IMR-90 (cell line): Measurements from ENCODE around the gene ASTN2. TPM values are rescaled to one million over a fixed set of nuclear protein-coding genes. Genes with fewer than 3 reads are reported as not detected.

ENCODE experiments used
- ATAC-seq: fragments of 200-7000 bp; cut with Tn5 transposase; 2 replicates; pipeline ENCODE4 v1.9.1; 2020; ENCODE audit warnings: low read depth, mild to moderate bottlenecking, moderate library complexity
- BruUV-seq: library from RNA; stranded (reverse); fragments of 400-500 nt; replicated peaks from 2 replicates; lab custom pipeline; 2021; lab: Mats Ljungman, UMichigan
- CTCF ChIA-PET: fragments of 300-600 bp; formaldehyde crosslinking; extraction: SDS; loops from one replicate; lab custom pipeline; 2021; ENCODE audit warnings: antibody characterized with exemption; lab: Yijun Ruan, JAX
- POLR2A ChIA-PET: fragments of 300-600 bp; sonication (Branson Sonifier 250); formaldehyde crosslinking; loops from one replicate; lab custom pipeline; 2022; ENCODE audit warnings: antibody characterized with exemption; ENCODE audit not compliant: unreplicated experiment; lab: Charles Lee
- DNase-seq: peaks from one replicate; pipeline ENCODE4 v3.0.0; 2013
- H2AFZ ChIP-seq: replicated peaks from 2 replicates; pipeline ENCODE3; 2013; ENCODE audit warnings: low read length, mild to moderate bottlenecking; ENCODE audit not compliant: poor library complexity
- H2AK5ac ChIP-seq: 2 replicates; pipeline ENCODE4 v1.6.1; 2013; ENCODE audit warnings: low read depth, low read length, inconsistent platforms
- H2AK9ac ChIP-seq: replicated peaks from 2 replicates; pipeline ENCODE3; 2013; ENCODE audit warnings: mild to moderate bottlenecking, low read depth, low read length, moderate library complexity; ENCODE audit not compliant: poor library complexity
- H2BK120ac ChIP-seq: 2 replicates; pipeline ENCODE4 v1.6.1; 2013; ENCODE audit warnings: low read depth, low read length, inconsistent platforms
- H2BK15ac ChIP-seq: 3 replicates; pipeline ENCODE4 v1.6.1; 2013; ENCODE audit warnings: low read depth, low read length, inconsistent platforms
- H2BK20ac ChIP-seq: 2 replicates; pipeline ENCODE4 v1.6.1; 2013; ENCODE audit warnings: low read depth, mild to moderate bottlenecking, inconsistent platforms, low read length, moderate library complexity
- H2BK5ac ChIP-seq: 2 replicates; pipeline ENCODE4 v1.6.1; 2013; ENCODE audit warnings: mild to moderate bottlenecking, low read depth, low read length, inconsistent platforms; ENCODE audit not compliant: poor library complexity, severe bottlenecking
- H3K14ac ChIP-seq: replicated peaks from 2 replicates; pipeline ENCODE4 v1.6.1; 2013; ENCODE audit warnings: low read depth, low read length, inconsistent platforms
- H3K18ac ChIP-seq: 2 replicates; pipeline ENCODE4 v1.6.1; 2013; ENCODE audit warnings: low read depth, low read length, control low read depth
- H3K23ac ChIP-seq: 2 replicates; pipeline ENCODE4 v1.6.1; 2013; ENCODE audit warnings: low read depth, low read length, inconsistent platforms
- H3K27ac ChIP-seq: 2 replicates; pipeline ENCODE4 v1.5.1; 2013; ENCODE audit warnings: mild to moderate bottlenecking, control low read depth, low read length; ENCODE audit not compliant: insufficient read depth
- H3K27me3 ChIP-seq: 2 replicates; pipeline ENCODE4 v1.6.1; 2013; ENCODE audit warnings: low read length; ENCODE audit not compliant: control insufficient read depth, insufficient read depth
- H3K36me3 ChIP-seq: 2 replicates; pipeline ENCODE4 v1.6.1; 2013; ENCODE audit warnings: low read length, mixed read lengths; ENCODE audit not compliant: control insufficient read depth, insufficient read depth
- H3K4ac ChIP-seq: 2 replicates; pipeline ENCODE4 v1.6.1; 2013; ENCODE audit warnings: low read depth, low read length, inconsistent platforms
- H3K4me1 ChIP-seq: 2 replicates; pipeline ENCODE4 v1.6.1; 2013; ENCODE audit warnings: low read length, mixed read lengths; ENCODE audit not compliant: control insufficient read depth, insufficient read depth
- H3K4me2 ChIP-seq: 2 replicates; pipeline ENCODE4 v1.6.1; 2013; ENCODE audit warnings: low read depth, mild to moderate bottlenecking, control low read depth, low read length, moderate library complexity
- H3K4me3 ChIP-seq: 2 replicates; pipeline ENCODE4 v1.5.1; 2013; ENCODE audit warnings: low read depth, mild to moderate bottlenecking, control low read depth, low read length, moderate library complexity; ENCODE audit not compliant: insufficient read depth
- H3K56ac ChIP-seq: 2 replicates; pipeline ENCODE4 v1.6.1; 2013; ENCODE audit warnings: low read length, inconsistent platforms; ENCODE audit not compliant: insufficient read depth; ENCODE audit errors: extremely low read depth
- H3K79me1 ChIP-seq, 2 experiments: 2 replicates each; pipeline ENCODE4 v1.6.1; 2013; ENCODE audit warnings: low read length in 2 of 2, inconsistent platforms in 1 of 2, low read depth in 1 of 2
- H3K9ac ChIP-seq: 2 replicates; pipeline ENCODE4 v1.6.1; 2013; ENCODE audit warnings: low read depth, low read length, control low read depth
- H3K9me1 ChIP-seq: 2 replicates; pipeline ENCODE4 v1.6.1; 2013; ENCODE audit warnings: low read length, inconsistent platforms; ENCODE audit not compliant: insufficient read depth
- H3K9me3 ChIP-seq: 2 replicates; pipeline ENCODE4 v1.6.1; 2013; ENCODE audit warnings: low read length; ENCODE audit not compliant: control insufficient read depth, insufficient read depth
- H4K20me1 ChIP-seq: 2 replicates; pipeline ENCODE4 v1.6.1; 2013; ENCODE audit warnings: low read length, inconsistent platforms; ENCODE audit not compliant: insufficient read depth
- H4K5ac ChIP-seq: 2 replicates; pipeline ENCODE4 v1.6.1; 2013; ENCODE audit warnings: mild to moderate bottlenecking, low read depth, low read length, control low read depth
- H4K8ac ChIP-seq, 2 experiments: 2 replicates each; pipeline ENCODE4 v1.6.1; 2013; ENCODE audit warnings: low read depth in 2 of 2, low read length in 2 of 2, control low read depth in 1 of 2, inconsistent platforms in 1 of 2
- H4K91ac ChIP-seq: 2 replicates; pipeline ENCODE4 v1.6.1; 2013; ENCODE audit warnings: low read depth, low read length, inconsistent platforms; ENCODE audit not compliant: insufficient read depth
- BHLHE40 ChIP-seq: fragments of 150-350 bp; IDR thresholded peaks from 2 replicates; pipeline ENCODE4 v1.6.1; 2016; ENCODE audit warnings: mild to moderate bottlenecking, low read depth, low read length
- CEBPB ChIP-seq: IDR thresholded peaks from 2 replicates; pipeline ENCODE4 v1.6.1; 2012; ENCODE audit warnings: low read depth, low read length, improper control_type of control experiment
- CHD1 ChIP-seq: IDR thresholded peaks from 2 replicates; pipeline ENCODE4 v1.6.1; 2012; ENCODE audit warnings: low read depth, low read length, improper control_type of control experiment
- MAFK ChIP-seq: IDR thresholded peaks from 2 replicates; pipeline ENCODE4 v1.6.1; 2012; ENCODE audit warnings: low read depth, low read length, improper control_type of control experiment
- MAZ ChIP-seq: IDR thresholded peaks from 2 replicates; pipeline ENCODE4 v1.6.1; 2012; ENCODE audit warnings: low read depth, mild to moderate bottlenecking, low read length, improper control_type of control experiment, moderate library complexity, borderline replicate concordance
- MXI1 ChIP-seq: IDR thresholded peaks from 2 replicates; pipeline ENCODE4 v1.6.1; 2012; ENCODE audit warnings: low read depth, mild to moderate bottlenecking, low read length, moderate library complexity, borderline replicate concordance
- POLR2A ChIP-seq: IDR thresholded peaks from 2 replicates; pipeline ENCODE4 v1.6.1; 2012; ENCODE audit warnings: mild to moderate bottlenecking, low read depth, low read length
- RAD21 ChIP-seq: IDR thresholded peaks from 2 replicates; pipeline ENCODE4 v1.6.1; 2012; ENCODE audit warnings: low read length, improper control_type of control experiment
- RCOR1 ChIP-seq: IDR thresholded peaks from 2 replicates; pipeline ENCODE4 v1.6.1; 2012; ENCODE audit warnings: mild to moderate bottlenecking, low read length, improper control_type of control experiment; ENCODE audit not compliant: insufficient replicate concordance
- USF2 ChIP-seq: fragments of 150-350 bp; IDR thresholded peaks from 2 replicates; pipeline ENCODE4 v1.6.1; 2017; ENCODE audit warnings: mild to moderate bottlenecking, antibody characterized with exemption, low read length, low read depth
- WGBS, 2 experiments: methylation state at CpG; one replicate each; pipeline versions ENCODE4 v1.1.5 to v1.1.7; 2013; ENCODE audit warnings: missing lambda C conversion rate in 2 of 2; ENCODE audit not compliant: insufficient read length in 1 of 2; ENCODE audit errors: extremely low coverage in 2 of 2; 5-methylcytosine and 5-hydroxymethylcytosine counted together
- dilution Hi-C: fragments of 300-500 bp; cut with HindIII; formaldehyde crosslinking; loops from one replicate; pipeline ENCODE4 v1.14.3; 2018; ENCODE audit warnings: low sequenced_read_pairs; ENCODE audit not compliant: unreplicated experiment
- in situ Hi-C: fragments of 300-500 bp; cut with MboI; formaldehyde crosslinking; loops from 3 replicates; pipeline ENCODE4 v1.14.3; 2019; ENCODE audit warnings: low sequenced_read_pairs, inconsistent platforms, mixed read lengths
- intact Hi-C: fragments of 100-400 bp; cut with micrococcal nuclease; formaldehyde crosslinking; loops from 2 replicates; pipeline ENCODE4 v1.10.0; 2022
- polyA plus RNA-seq, 3 experiments: library from polyadenylated mRNA; depleted of rRNA; stranded (reverse); fragments of >200 nt; gene quantifications; 2 replicates each; pipeline ENCODE4 v1.2.3, GENCODE V29; 2012; ENCODE audit warnings: low replicate concordance in 1 of 3
- total RNA-seq: library from RNA; depleted of rRNA; stranded (reverse); fragments of >200 nt; gene quantifications from 2 replicates; pipeline ENCODE4 v1.2.3, GENCODE V29; 2012

The ASTN2 gene
- total and polyA plus RNA-seq, 2 of the 4 experiments (the other 2 are of a cell fraction): 3.8 to 6.8 TPM

GRCh38 chr9:116430849-116431248, 984.0 kb downstream of the ASTN2 start:
- H3K4me3 ChIP-seq: no peak overlapping the region
- no peaks in the 10 kb centered on the region for H3K36me3 ChIP-seq
- H3K56ac ChIP-seq: no peak overlapping the region
- H4K8ac ChIP-seq: no peak overlapping the region
- no peaks in the 10 kb centered on the region for H4K20me1 ChIP-seq
- no peaks in the 10 kb centered on the region for H3K9me1 ChIP-seq
- ATAC-seq (no peak), DNase-seq (no peak)
- H2AK9ac ChIP-seq: no peak overlapping the region
- no peaks in the 10 kb centered on the region for H3K79me1 ChIP-seq
- no peak overlapping the region for H3K4me2 ChIP-seq
- no peak overlapping the region for H3K4ac ChIP-seq
- ChIA-PET CTCF (interaction anchor here (0.6 kb wide), 1 partner anchor 118 kb away, joined by 3 read pairs; no protein-coding TSS in a partner anchor), POLR2A (interaction anchor here (0.6 kb wide), 1 partner anchor 20 kb away, joined by 4 read pairs; no protein-coding TSS in a partner anchor)
- H2BK15ac ChIP-seq: no peak overlapping the region
- no peaks in the 10 kb centered on the region for H3K4me1 ChIP-seq
- no peaks in the 10 kb centered on the region for H3K9me3 ChIP-seq
- H3K23ac ChIP-seq: no peak overlapping the region
- H3K27ac ChIP-seq: no peak overlapping the region
- H2BK5ac ChIP-seq: no peak overlapping the region
- no peak overlapping the region for H3K9ac ChIP-seq
- no TSS peak for BruUV-seq
- in situ Hi-C loops: no loop called here
- no peaks in the 10 kb centered on the region; the same call in 1 of the 2 replicates for H3K27me3 ChIP-seq
- TF ChIP-seq MXI1 (no peak), BHLHE40 (no peak), CHD1 (no peak), USF2 (no peak), CEBPB (no peak), MAFK (no peak), MAZ (no peak), RAD21 (no peak), POLR2A (no peak), RCOR1 (no peak)
- H3K14ac ChIP-seq: no peak overlapping the region
- no peak overlapping the region for H2AFZ ChIP-seq
- H4K5ac ChIP-seq: no peak overlapping the region
- intact Hi-C loops: no loop called here
- no peak overlapping the region for H2BK20ac ChIP-seq
- dilution Hi-C loops: no loop called here
- no peak overlapping the region for H3K18ac ChIP-seq
- H4K91ac ChIP-seq: no peak overlapping the region
- no peak overlapping the region for H2AK5ac ChIP-seq
- H2BK120ac ChIP-seq: no peak overlapping the region
- WGBS, 2 experiments: no CpG with 5 or more reads among the region's 3 CpGs
